Endothelial cell of umbilical vein (primary cell): ENCODE results near the gene RNLS.

ENCODE experiments used
- CTCF ChIP-seq, 2 donors: IDR thresholded peaks; 1 replicate in 1 of 2; 2 replicates in 1 of 2; pipeline ENCODE4 v1.5.1; 2011; ENCODE audit warnings: low read length in 2 of 2, mild to moderate bottlenecking in 2 of 2, moderate library complexity in 2 of 2, control low read depth in 1 of 2, inconsistent platforms in 1 of 2, low read depth in 1 of 2; ENCODE audit not compliant: insufficient read depth in 1 of 2; ENCODE audit errors: extremely low read depth in 1 of 2
- EZH2 ChIP-seq: IDR thresholded peaks from 2 replicates; pipeline ENCODE4 v1.6.1; 2012; ENCODE audit warnings: borderline replicate concordance, low read depth, mild to moderate bottlenecking, moderate library complexity, low read length, inconsistent platforms; ENCODE audit not compliant: severe bottlenecking
- MAX ChIP-seq: IDR thresholded peaks from 2 replicates; pipeline ENCODE4 v1.6.1; 2011; ENCODE audit not compliant: insufficient read depth, insufficient read length

- TF ChIP-seq CTCF (IDR thresholded peaks at IDR 0.05; ENCODE audit: extremely low read depth in 1 of 2, insufficient read depth in 1 of 2, low read depth in 1 of 2, low read length in 2 of 2) (no peak), MAX (no peak), EZH2 (no peak)
Observed at GRCh38 chr10:88313878-88314277, 269.2 kb downstream of the RNLS start.
